B cell (primary cell): ENCODE results near the gene GLP2R. TPM values are rescaled to one million over a fixed set of nuclear protein-coding genes. Genes with fewer than 3 reads are reported as not detected.

Experiments
- ATAC-seq: fragments of 200-7000 bp; cut with Tn5 transposase; one replicate; pipeline ENCODE4 v1.10.0; 2021; ENCODE audit warnings: low read depth, mild to moderate bottlenecking, moderate number of reproducible peaks, moderate library complexity
- CTCF ChIA-PET: fragments of 350-600 bp; sonication (Branson Sonifier 250); formaldehyde crosslinking; loops from one replicate; lab custom pipeline; 2021; ENCODE audit warnings: antibody characterized with exemption, inconsistent platforms; lab: Charles Lee
- POLR2A ChIA-PET: fragments of 350-600 bp; sonication (Branson Sonifier 250); formaldehyde crosslinking; loops from one replicate; lab custom pipeline; 2021; ENCODE audit warnings: antibody characterized with exemption; lab: Charles Lee
- DNase-seq: peaks from one replicate; pipeline ENCODE4 v3.0.0; 2013
- H2AFZ ChIP-seq: 2 replicates; pipeline ENCODE4 v1.6.1; 2012; ENCODE audit warnings: mild to moderate bottlenecking, low read depth, low read length; ENCODE audit not compliant: insufficient read depth, poor library complexity, severe bottlenecking
- H3K27ac ChIP-seq, 2 donors: 1 replicate in 1 of 2; 2 replicates in 1 of 2; pipeline ENCODE4 v1.5.1; 2012 to 2013; ENCODE audit warnings: low read length in 2 of 2, mild to moderate bottlenecking in 2 of 2, moderate library complexity in 1 of 2
- H3K27me3 ChIP-seq, 4 experiments: fragments of 200-600 bp in 1 of 4; sonication (generic) in 1 of 4; replicated peaks in 1 of 4; 1 replicate in 2 of 4; 2 replicates in 2 of 4; pipeline versions ENCODE4 v1.6.1 to v1.7.0; 2013 to 2016; ENCODE audit warnings: low read length in 3 of 4, mild to moderate bottlenecking in 2 of 4, mixed read lengths in 1 of 4, moderate library complexity in 1 of 4; ENCODE audit not compliant: insufficient read depth in 4 of 4, control insufficient read depth in 3 of 4; ENCODE audit errors: control extremely low read depth in 1 of 4
- H3K36me3 ChIP-seq, 2 experiments: replicated peaks in 1 of 2; 1 replicate in 1 of 2; 2 replicates in 1 of 2; pipeline versions ENCODE4 v1.6.1 to v1.7.1; 2013; ENCODE audit warnings: low read length in 1 of 2; ENCODE audit not compliant: insufficient read depth in 2 of 2, control insufficient read depth in 1 of 2; ENCODE audit errors: control extremely low read depth in 1 of 2, extremely low read depth in 1 of 2
- H3K4me1 ChIP-seq, 2 donors: fragments of 200-600 bp in 1 of 2; sonication (generic) in 1 of 2; 1 replicate in 1 of 2; 2 replicates in 1 of 2; pipeline versions ENCODE4 v1.5.1 to v1.6.1; 2013 to 2017; ENCODE audit warnings: low read length in 2 of 2; ENCODE audit not compliant: control insufficient read depth in 2 of 2, insufficient read depth in 2 of 2
- H3K4me2 ChIP-seq: replicated peaks from 2 replicates; pipeline ENCODE3; 2012; ENCODE audit warnings: mild to moderate bottlenecking, low read depth, low read length; ENCODE audit not compliant: poor library complexity, severe bottlenecking
- H3K4me3 ChIP-seq, 5 experiments: fragments of 200-600 bp in 1 of 5; sonication (generic) in 1 of 5; 1 replicate in 3 of 5; 2 replicates in 2 of 5; pipeline versions ENCODE4 v1.5.1 to v1.7.0; 2011 to 2016; ENCODE audit warnings: low read length in 4 of 5, mild to moderate bottlenecking in 4 of 5, low read depth in 2 of 5, control low read depth in 1 of 5, moderate library complexity in 1 of 5; ENCODE audit not compliant: insufficient read depth in 1 of 5; ENCODE audit errors: control extremely low read depth in 1 of 5, extremely low read depth in 1 of 5
- H3K79me2 ChIP-seq: fragments of 200-600 bp; sonication (generic); one replicate; pipeline ENCODE4 v1.6.0; 2016; ENCODE audit warnings: low read length; ENCODE audit not compliant: control insufficient read depth, insufficient read depth
- H3K9ac ChIP-seq: fragments of 200-600 bp; sonication (generic); 2 replicates; pipeline ENCODE4 v1.6.1; 2017; ENCODE audit warnings: mild to moderate bottlenecking, low read length, moderate library complexity
- H3K9me3 ChIP-seq, 3 donors: one replicate each; pipeline versions ENCODE4 v1.6.1 to v1.7.1; 2013; ENCODE audit warnings: low read length in 2 of 3; ENCODE audit not compliant: control insufficient read depth in 2 of 3, insufficient read depth in 1 of 3; ENCODE audit errors: control extremely low read depth in 1 of 3
- H4K20me1 ChIP-seq: 2 replicates; pipeline ENCODE4 v1.6.0; 2012; ENCODE audit warnings: mild to moderate bottlenecking, low read length; ENCODE audit not compliant: insufficient read depth, control insufficient read depth, poor library complexity, severe bottlenecking
- H3K27ac Mint-ChIP-seq: one replicate; pipeline ENCODE4 v1.8.0; 2021; ENCODE audit warnings: mixed read lengths
- H3K27me3 Mint-ChIP-seq: one replicate; pipeline ENCODE4 v1.8.0; 2021; ENCODE audit warnings: mixed read lengths
- H3K4me1 Mint-ChIP-seq: one replicate; pipeline ENCODE4 v1.8.0; 2021; ENCODE audit warnings: mixed read lengths
- H3K4me3 Mint-ChIP-seq: one replicate; pipeline ENCODE4 v1.8.0; 2021; ENCODE audit warnings: mixed read lengths
- H3K9me3 Mint-ChIP-seq: one replicate; pipeline ENCODE4 v1.8.0; 2022; ENCODE audit warnings: mixed read lengths; ENCODE audit not compliant: insufficient read depth
- CTCF ChIP-seq: fragments of 200-600 bp; IDR thresholded peaks from one replicate; pipeline ENCODE4 v1.8.0; 2022; ENCODE audit warnings: antibody characterized with exemption, mild to moderate bottlenecking
- EZH2 ChIP-seq: IDR thresholded peaks from 2 replicates; pipeline ENCODE4 v1.6.1; 2012; ENCODE audit warnings: borderline replicate concordance, low read depth, mild to moderate bottlenecking, moderate library complexity, low read length; ENCODE audit not compliant: insufficient read depth, poor library complexity, severe bottlenecking
- WGBS: methylation state at CpG from one replicate; pipeline ENCODE4 v1.1.5; 2013; ENCODE audit warnings: missing lambda C conversion rate; ENCODE audit not compliant: insufficient coverage; 5-methylcytosine and 5-hydroxymethylcytosine counted together
- intact Hi-C: fragments of 100-400 bp; cut with micrococcal nuclease; formaldehyde crosslinking; loops from one replicate; pipeline ENCODE4 v1.10.0; 2022
- polyA plus RNA-seq: library from polyadenylated mRNA; depleted of rRNA; stranded (reverse); fragments of >200 nt; gene quantifications from 2 replicates; pipeline ENCODE4 v1.2.3, GENCODE V29; 2012
- total RNA-seq, 2 donors: library from RNA; stranded (reverse); fragments of 120-200 nt in 1 of 2; gene quantifications; 1 replicate in 1 of 2; 2 replicates in 1 of 2; pipeline versions ENCODE4 v1.2.3 to v1.2.4, GENCODE V29; 2013 to 2022

Gene GLP2R
- total and polyA plus RNA-seq, 2 donors (not counting 1 experiment from before 2014, with no cell fraction given) = not detected

- Histone ChIP-seq H4K20me1 (no peaks in the 10 kb centered on the region), H3K9ac (no peak overlapping the region), H3K27ac (no peak overlapping the region), H3K27me3 (peaks cover 0 to 8% (median 0%) of the 10 kb centered on the region in 4 experiments), H3K4me2 (no peak overlapping the region), H3K36me3 (no peaks in the 10 kb centered on the region), H3K4me3 (no peak overlapping the region), H3K9me3 (no peaks in the 10 kb centered on the region), H2AFZ (no peak overlapping the region), H3K4me1 (no peaks in the 10 kb centered on the region), H3K79me2 (no peaks in the 10 kb centered on the region)
- POLR2A ChIA-PET = no interaction called here
- Mint-ChIP-seq H3K27ac (no peak overlapping the region), H3K4me1 (no peaks in the 10 kb centered on the region), H3K9me3 (no peaks in the 10 kb centered on the region), H3K27me3 (peaks cover 23% of the 10 kb centered on the region), H3K4me3 (no peak overlapping the region)
- TF ChIP-seq CTCF (no peak), EZH2 (no peak)
- intact Hi-C loops = no loop called here
- CTCF ChIA-PET = no interaction called here
- no peak for DNase-seq
- WGBS = no CpG with 5 or more reads among the region's 2 CpGs
- ATAC-seq = no peak
Observed at GRCh38 chr17:9784544-9784943, 41.2 kb upstream of the GLP2R start.

- Mint-ChIP-seq H3K9me3 (no peaks in the 10 kb centered on the region), H3K4me1 (no peaks in the 10 kb centered on the region), H3K27me3 (peaks cover 3% of the 10 kb centered on the region), H3K27ac (no peak overlapping the region), H3K4me3 (no peak overlapping the region)
- no peaks in the 10 kb centered on the region for H3K79me2 ChIP-seq
- ATAC-seq (no peak), DNase-seq (no peak)
- ChIA-PET POLR2A (no interaction called here), CTCF (no interaction called here)
- no peak overlapping the region for H3K4me3 ChIP-seq
- no peaks in the 10 kb centered on the region for H3K36me3 ChIP-seq
- no peaks in the 10 kb centered on the region for H3K9me3 ChIP-seq
- no peak overlapping the region for H2AFZ ChIP-seq
- 95% methylated on average over 7 of the region's 8 CpGs for WGBS
- H3K4me2 ChIP-seq = no peak overlapping the region
- H3K4me1 ChIP-seq = no peaks in the 10 kb centered on the region
- TF ChIP-seq EZH2 = no peak
- TF ChIP-seq CTCF = no peak
- no peak overlapping the region for H3K27ac ChIP-seq
- H3K27me3 ChIP-seq = no peaks in the 10 kb centered on the region
- intact Hi-C loops = no loop called here
- H4K20me1 ChIP-seq = no peaks in the 10 kb centered on the region
- no peak overlapping the region for H3K9ac ChIP-seq
Observed at GRCh38 chr17:9788601-9789000, 37.1 kb upstream of the GLP2R start.
